HG03520 (cell line): ENCODE data around the gene MSLN.

ENCODE experiments used
- ATAC-seq: cut with Tn5 transposase; IDR thresholded peaks from one replicate; pipeline ENCODE4 v1.9.1; 2021; ENCODE audit warnings: mild to moderate bottlenecking, moderate library complexity; ENCODE audit not compliant: unreplicated experiment

Gene MSLN

GRCh38 chr16:801584-802363 lies 41.2 kb downstream of the MSLN start:
- ATAC-seq: no peak

- ATAC-seq: no peak
Measured at GRCh38 chr16:802461-802860, 41.9 kb downstream of the MSLN start.

- no peak for ATAC-seq
Measured at GRCh38 chr16:802914-803753, 42.6 kb downstream of the MSLN start.

- no peak for ATAC-seq
Measured at GRCh38 chr16:803754-804080, 43.2 kb downstream of the MSLN start.

- ATAC-seq: no peak
Measured at GRCh38 chr16:804193-805048, 43.9 kb downstream of the MSLN start.

- no peak for ATAC-seq
Measured at GRCh38 chr16:805474-805873, 44.9 kb downstream of the MSLN start.

GRCh38 chr16:807347-808084 lies 47.0 kb downstream of the MSLN start:
- peak; percentile 81 for ATAC-seq

- no peak for ATAC-seq
Measured at GRCh38 chr16:808085-808386, 47.5 kb downstream of the MSLN start.

- ATAC-seq: no peak
Measured at GRCh38 chr16:813204-813915, 52.8 kb downstream of the MSLN start.

GRCh38 chr16:813916-814412 lies 53.4 kb downstream of the MSLN start:
- no peak for ATAC-seq

- no peak for ATAC-seq
Measured at GRCh38 chr16:814974-815373, 54.4 kb downstream of the MSLN start.

GRCh38 chr16:815861-816260 lies 55.3 kb downstream of the MSLN start:
- ATAC-seq: no peak

- no peak for ATAC-seq
Measured at GRCh38 chr16:817001-817906, 56.7 kb downstream of the MSLN start.

GRCh38 chr16:818132-818531 lies 57.6 kb downstream of the MSLN start:
- ATAC-seq: no peak
